Stimulated activated CD4-positive, alpha-beta T cell treated with anti-CD3 and anti-CD28 coated beads, Interleukin-2, amount 100 ng/mL, for 24 hours (primary cell): Measurements from ENCODE around the gene EIF4B.
"Not testable (repeated sequence)": the region's sequence is repeated elsewhere in the genome, so short reads cannot be mapped to it uniquely, and the experiment has no call there.

Experiments used
- DNase-seq, 2 donors: peaks; one replicate each; pipeline ENCODE4 v3.0.0-alpha.2; 2020

The EIF4B gene

GRCh38 chr12:53005986-53006809 lies at the start of gene EIF4B:
EIF4B (plus strand) TSS chr12:53006456; CDS start chr12:53006484, 28 bp downstream.
- peak; percentile 100 for DNase-seq

- no peak for DNase-seq
Observed at GRCh38 chr12:52956987-52957386, 49.3 kb upstream of the EIF4B start.

GRCh38 chr12:52964556-52965336 lies 41.5 kb upstream of the EIF4B start:
- DNase-seq, result no peak

GRCh38 chr12:52965337-52965731 lies 40.9 kb upstream of the EIF4B start:
- no peak for DNase-seq

GRCh38 chr12:52969166-52969795 lies 37.0 kb upstream of the EIF4B start:
- no peak for DNase-seq

- no peak for DNase-seq
Observed at GRCh38 chr12:52969828-52970569, 36.3 kb upstream of the EIF4B start.

- no peak for DNase-seq
Observed at GRCh38 chr12:52971679-52972329, 34.5 kb upstream of the EIF4B start.

GRCh38 chr12:52975204-52975603 lies 31.1 kb upstream of the EIF4B start:
- DNase-seq, result no peak

GRCh38 chr12:52975820-52976573 lies 30.3 kb upstream of the EIF4B start:
- DNase-seq, result no peak

GRCh38 chr12:52976574-52977071 lies 29.6 kb upstream of the EIF4B start:
- DNase-seq, result no peak

GRCh38 chr12:52977170-52977569 lies 29.1 kb upstream of the EIF4B start:
- no peak for DNase-seq

- DNase-seq, result no peak
Observed at GRCh38 chr12:52980096-52980649, 26.1 kb upstream of the EIF4B start.

- peak; percentile 79 to 84 for DNase-seq
Observed at GRCh38 chr12:52980650-52981423, 25.4 kb upstream of the EIF4B start.

- no peak for DNase-seq
Observed at GRCh38 chr12:52984136-52984535, 22.1 kb upstream of the EIF4B start.

- no peak for DNase-seq
Observed at GRCh38 chr12:52988898-52989297, 17.4 kb upstream of the EIF4B start.

- no peak for DNase-seq
Observed at GRCh38 chr12:52990206-52990605, 16.1 kb upstream of the EIF4B start.

- not testable (repeated sequence) for DNase-seq
Observed at GRCh38 chr12:52992240-52992639, 14.0 kb upstream of the EIF4B start.

- no peak for DNase-seq
Observed at GRCh38 chr12:52992699-52993557, 13.3 kb upstream of the EIF4B start.

GRCh38 chr12:52993558-52993869 lies 12.7 kb upstream of the EIF4B start:
- no peak for DNase-seq
